ENCODE data around the gene FTO.

GRCh38 chr16:53826658-53827057 lies 122.7 kb downstream of the FTO start:
- no peak for TF ChIP-seq POLR2A (IDR thresholded peaks at IDR 0.05)
- TF ChIP-seq CTCF (IDR thresholded peaks at IDR 0.05) = no peak
- no peak for TF ChIP-seq EP300 (IDR thresholded peaks at IDR 0.05)
- no peak for TF ChIP-seq POLR2AphosphoS5 (IDR thresholded peaks at IDR 0.05)
